Measurements from ENCODE around the gene SH3GL1.

The SH3GL1 gene

GRCh38 chr19:4360081-4360569, 40.2 kb downstream of the SH3GL1 start:
- no peak for DNase-seq (ENCODE audit: low read depth, low spot score)
- TF ChIP-seq, protein P1, sequence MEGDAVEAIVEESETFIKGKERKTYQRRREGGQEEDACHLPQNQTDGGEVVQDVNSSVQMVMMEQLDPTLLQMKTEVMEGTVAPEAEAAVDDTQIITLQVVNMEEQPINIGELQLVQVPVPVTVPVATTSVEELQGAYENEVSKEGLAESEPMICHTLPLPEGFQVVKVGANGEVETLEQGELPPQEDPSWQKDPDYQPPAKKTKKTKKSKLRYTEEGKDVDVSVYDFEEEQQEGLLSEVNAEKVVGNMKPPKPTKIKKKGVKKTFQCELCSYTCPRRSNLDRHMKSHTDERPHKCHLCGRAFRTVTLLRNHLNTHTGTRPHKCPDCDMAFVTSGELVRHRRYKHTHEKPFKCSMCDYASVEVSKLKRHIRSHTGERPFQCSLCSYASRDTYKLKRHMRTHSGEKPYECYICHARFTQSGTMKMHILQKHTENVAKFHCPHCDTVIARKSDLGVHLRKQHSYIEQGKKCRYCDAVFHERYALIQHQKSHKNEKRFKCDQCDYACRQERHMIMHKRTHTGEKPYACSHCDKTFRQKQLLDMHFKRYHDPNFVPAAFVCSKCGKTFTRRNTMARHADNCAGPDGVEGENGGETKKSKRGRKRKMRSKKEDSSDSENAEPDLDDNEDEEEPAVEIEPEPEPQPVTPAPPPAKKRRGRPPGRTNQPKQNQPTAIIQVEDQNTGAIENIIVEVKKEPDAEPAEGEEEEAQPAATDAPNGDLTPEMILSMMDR (IDR thresholded peaks at IDR 0.05; ENCODE audit: low read depth, low read length) = no peak
- no peak overlapping the region for H3K4me3 ChIP-seq (ENCODE audit: low read depth, low read length)
- in situ Hi-C loops (cut with HindIII; ENCODE audit: low sequenced_read_pairs) = no loop called here

DNA sequence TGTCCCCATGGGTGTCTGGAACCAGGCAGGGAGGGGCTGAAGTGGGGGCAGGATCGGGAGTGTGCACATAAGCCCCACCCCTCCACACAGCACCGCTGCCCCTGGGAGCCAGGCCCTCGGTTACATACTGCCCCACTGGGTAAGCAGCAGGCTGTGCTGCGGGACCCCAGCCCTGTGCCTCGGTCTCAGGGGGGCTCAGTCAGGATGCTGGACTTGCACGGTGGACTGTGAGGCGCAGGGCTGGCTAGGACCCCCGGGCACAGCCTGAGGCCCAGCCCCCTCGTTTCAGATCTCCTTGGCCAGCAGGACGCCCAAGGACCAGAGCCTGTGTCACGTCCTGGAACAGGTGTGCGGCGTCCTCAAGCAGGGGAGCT, 40.7 kb downstream of the SH3GL1 start:
- in situ Hi-C loops (cut with HindIII; ENCODE audit: low sequenced_read_pairs) = no loop called here

DNA sequence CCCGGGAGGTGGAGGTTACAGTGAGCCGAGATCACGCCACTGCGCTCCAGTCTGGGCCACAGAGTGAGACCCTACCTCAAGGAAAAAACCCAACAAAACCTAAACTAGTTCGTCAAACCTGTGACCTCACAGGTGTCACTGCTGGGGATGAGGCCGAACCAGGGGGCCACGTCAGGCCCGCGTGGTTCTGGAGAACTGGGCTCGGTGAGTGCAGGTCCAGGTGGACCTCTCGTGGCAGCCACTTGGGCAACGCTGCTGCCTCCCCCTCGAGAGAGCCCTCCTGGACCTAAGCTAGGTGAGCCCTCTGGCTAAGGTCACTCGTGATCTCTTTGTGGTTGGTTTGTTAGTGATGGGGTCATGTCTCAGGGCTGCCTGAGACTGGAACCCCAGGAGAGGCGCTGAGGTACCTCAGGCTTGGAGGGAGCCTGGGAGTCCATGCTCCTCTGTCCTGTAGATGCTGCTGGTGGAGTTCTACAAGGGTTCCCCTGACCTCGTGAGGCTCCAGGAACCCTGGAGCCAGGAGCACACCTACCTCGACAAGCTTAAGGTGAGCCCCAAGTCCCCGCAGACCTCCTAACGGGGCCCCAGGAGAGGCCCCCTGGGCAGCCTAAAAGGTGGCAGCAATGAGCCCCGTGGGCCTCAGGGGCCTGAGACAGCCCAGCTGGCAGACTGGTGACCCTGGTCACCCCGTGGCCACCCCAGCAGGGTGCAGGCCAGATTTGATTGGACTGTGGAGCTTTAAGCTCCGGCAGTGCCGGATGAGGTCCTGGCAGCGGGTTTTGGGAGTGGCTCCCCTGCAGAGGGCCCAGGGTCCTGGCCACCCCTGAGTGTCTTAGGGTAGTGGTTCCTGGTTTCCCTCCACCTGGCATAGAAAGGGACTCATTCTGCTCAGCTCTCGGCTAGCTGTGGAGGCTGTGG, 41.4 kb downstream of the SH3GL1 start:
- TF ChIP-seq, protein P1 (IDR thresholded peaks at IDR 0.05; ENCODE audit: low read depth, low read length) = no peak
- in situ Hi-C loops (cut with HindIII; ENCODE audit: low sequenced_read_pairs) = no loop called here
- no peak overlapping the region for H3K4me3 ChIP-seq (ENCODE audit: low read depth, low read length)

More for the DNA sequence above, 40.7 kb downstream of the SH3GL1 start:
- TF ChIP-seq, protein P1 (IDR thresholded peaks at IDR 0.05; ENCODE audit: low read depth, low read length) = no peak
- H3K4me3 ChIP-seq (ENCODE audit: low read depth, low read length) = no peak overlapping the region
- DNase-seq (ENCODE audit: low read depth, low spot score) = no peak

GRCh38 chr19:4357921-4358326, 42.4 kb downstream of the SH3GL1 start:
- in situ Hi-C loops (cut with HindIII; ENCODE audit: low sequenced_read_pairs) = no loop called here
- TF ChIP-seq, protein P1 (IDR thresholded peaks at IDR 0.05; ENCODE audit: low read depth, low read length) = no peak
- no peak for DNase-seq (ENCODE audit: low read depth, low spot score)
- H3K4me3 ChIP-seq (ENCODE audit: low read depth, low read length) = no peak overlapping the region

More for the DNA sequence above, 41.4 kb downstream of the SH3GL1 start:
- DNase-seq (ENCODE audit: low read depth, low spot score) = no peak

GRCh38 chr19:4357095-4357797, 43.1 kb downstream of the SH3GL1 start:
- in situ Hi-C loops (cut with HindIII; ENCODE audit: low sequenced_read_pairs) = no loop called here
- H3K4me3 ChIP-seq (ENCODE audit: low read depth, low read length) = no peak overlapping the region
- DNase-seq (ENCODE audit: low read depth, low spot score) = no peak
- TF ChIP-seq, protein P1 (IDR thresholded peaks at IDR 0.05; ENCODE audit: low read depth, low read length) = no peak

DNA sequence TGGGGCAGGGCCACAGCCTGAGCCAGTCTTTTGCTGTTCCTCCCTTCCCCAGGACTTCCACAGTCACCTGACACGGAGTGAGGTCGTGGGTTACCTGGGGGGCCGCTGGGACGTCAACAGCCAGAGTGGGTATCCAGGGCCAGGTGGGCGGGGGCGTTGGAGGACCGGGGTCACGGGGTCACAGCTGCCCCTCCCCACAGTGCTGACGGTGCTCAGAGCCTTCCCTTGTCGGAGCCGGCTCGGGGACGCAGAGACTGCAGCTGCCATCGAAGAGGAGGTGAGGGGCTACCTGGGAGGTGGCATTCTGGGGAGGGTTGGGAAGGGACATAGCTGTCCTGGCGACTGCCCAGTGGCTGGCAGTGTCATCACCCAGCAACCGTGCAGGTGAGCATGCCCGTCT, 45.5 kb downstream of the SH3GL1 start:
- TF ChIP-seq, protein P1 (IDR thresholded peaks at IDR 0.05; ENCODE audit: low read depth, low read length) = no peak
- in situ Hi-C loops (cut with HindIII; ENCODE audit: low sequenced_read_pairs) = no loop called here
- no peak overlapping the region for H3K4me3 ChIP-seq (ENCODE audit: low read depth, low read length)
- DNase-seq (ENCODE audit: low read depth, low spot score) = no peak

Data from astrocyte of the spinal cord (primary cell).